HG02852 (cell line): ENCODE measurements around the gene BNIP2.
"Not testable (repeated sequence)": the region's sequence is repeated elsewhere in the genome, so short reads cannot be mapped to it uniquely, and the experiment has no call there.

Experiments used
- ATAC-seq: cut with Tn5 transposase; IDR thresholded peaks from one replicate; pipeline ENCODE4 v1.9.1; 2021; ENCODE audit warnings: mild to moderate bottlenecking, moderate library complexity; ENCODE audit not compliant: unreplicated experiment

The BNIP2 gene

DNA sequence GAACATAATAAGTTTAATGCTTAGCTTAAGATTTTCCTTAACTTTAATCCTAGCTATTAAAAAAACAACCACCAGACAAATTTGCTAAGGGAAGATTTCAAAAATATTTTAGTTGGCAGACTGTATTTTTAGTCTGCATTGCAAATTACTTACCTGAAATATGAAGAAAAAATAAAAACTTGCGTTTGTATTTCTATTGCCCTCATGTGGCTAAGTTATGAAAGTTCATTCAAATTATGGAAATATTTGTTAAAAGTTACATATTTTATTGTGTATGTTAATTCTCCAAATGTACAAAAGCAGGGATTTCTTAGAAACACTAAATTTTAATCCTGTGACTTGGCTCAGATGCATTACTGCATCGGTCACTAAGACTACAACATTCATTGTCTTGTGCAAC lies 46.8 kb downstream of the BNIP2 start:
- no peak for ATAC-seq

DNA sequence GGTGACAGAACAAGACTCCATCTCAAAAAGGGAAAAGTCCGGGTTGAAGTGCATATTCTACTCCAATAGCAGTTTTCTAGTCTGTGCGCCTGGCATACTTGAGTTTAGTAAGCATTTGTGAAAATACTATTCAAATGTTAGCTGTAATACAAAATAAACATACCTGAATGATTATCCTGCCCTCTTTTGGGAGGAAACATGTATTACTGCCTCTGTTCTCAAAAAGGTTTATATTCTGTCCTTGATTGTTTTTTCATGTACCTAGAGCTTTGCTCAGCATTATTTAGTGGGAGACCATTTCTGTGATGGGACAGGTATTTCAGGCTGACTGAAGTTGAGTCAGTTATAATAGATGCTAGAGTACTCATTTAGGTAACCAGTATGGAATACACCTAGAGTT lies 51.6 kb downstream of the BNIP2 start:
- not testable (repeated sequence) for ATAC-seq

DNA sequence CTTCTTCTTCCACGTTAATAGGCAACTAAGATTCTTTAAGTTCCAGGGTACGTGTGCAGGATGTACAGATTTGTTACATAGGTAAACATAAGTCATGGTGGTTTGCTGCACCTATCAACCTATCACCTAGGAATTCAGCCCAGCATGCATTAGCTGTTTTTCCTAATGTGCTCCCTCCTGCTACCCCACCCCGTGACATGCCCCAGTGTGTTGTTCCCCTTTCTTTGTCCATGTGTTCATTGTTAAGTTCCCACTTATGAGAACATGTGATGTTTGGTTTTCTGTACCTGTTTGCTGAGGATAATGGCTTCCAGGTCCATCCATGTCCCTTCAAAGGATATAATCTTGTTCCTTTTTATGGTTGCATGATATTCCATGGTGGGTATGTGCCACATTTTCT lies 52.9 kb downstream of the BNIP2 start:
- no peak for ATAC-seq

DNA sequence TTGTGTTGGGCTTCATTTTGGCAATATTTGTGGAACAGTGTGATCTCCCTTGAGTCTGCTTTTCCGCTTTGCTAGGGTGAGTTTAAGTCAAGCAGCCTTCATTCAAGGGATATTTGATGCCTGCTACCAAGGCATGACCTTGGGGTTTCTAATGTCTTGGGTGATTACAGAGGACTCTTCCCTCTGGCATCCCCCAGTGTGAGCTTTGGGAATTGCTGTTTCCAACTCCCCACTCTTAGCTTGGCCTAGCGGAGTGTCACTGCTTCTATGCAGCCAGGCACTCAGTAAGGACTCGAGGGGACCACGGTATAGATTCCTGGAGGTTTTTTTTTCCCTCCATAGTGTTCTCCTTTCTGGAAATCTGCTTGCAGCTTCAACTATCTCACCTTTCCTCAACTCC lies 56.4 kb downstream of the BNIP2 start:
- no peak for ATAC-seq

DNA sequence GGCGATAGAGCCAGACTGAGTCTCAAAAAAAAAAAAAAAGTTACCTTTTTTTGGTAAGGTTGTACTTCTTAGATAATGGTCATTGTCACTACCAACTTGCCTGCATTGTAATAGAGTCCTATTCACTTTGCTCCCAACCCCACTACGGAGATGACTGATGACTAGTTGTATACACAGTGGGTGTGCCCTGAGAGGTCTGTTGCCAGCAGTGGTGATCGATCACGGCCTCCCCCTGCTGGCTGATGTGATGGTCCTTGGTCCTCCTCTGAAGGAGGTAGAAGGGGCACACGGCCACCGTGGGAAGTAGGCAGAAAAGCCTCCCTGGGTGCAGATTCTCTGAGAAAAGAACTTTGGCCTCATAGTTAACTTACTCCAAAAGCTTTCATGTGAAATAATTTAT lies 66.8 kb downstream of the BNIP2 start:
- ATAC-seq: no peak

DNA sequence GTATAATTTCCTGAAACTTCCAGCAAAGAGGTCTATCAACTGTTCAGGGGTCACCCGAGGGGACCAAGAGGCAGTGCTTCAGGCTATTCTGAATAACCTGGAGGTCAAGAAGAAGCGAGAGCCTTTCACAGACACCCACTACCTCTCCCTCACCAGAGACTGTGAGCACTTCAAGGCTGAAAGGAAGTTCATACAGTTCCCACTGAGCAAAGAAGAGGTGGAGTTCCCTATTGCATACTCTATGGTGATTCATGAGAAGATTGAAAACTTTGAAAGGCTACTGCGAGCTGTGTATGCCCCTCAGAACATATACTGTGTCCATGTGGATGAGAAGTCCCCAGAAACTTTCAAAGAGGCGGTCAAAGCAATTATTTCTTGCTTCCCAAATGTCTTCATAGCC lies 70.7 kb downstream of the BNIP2 start:
- ATAC-seq: no peak

DNA sequence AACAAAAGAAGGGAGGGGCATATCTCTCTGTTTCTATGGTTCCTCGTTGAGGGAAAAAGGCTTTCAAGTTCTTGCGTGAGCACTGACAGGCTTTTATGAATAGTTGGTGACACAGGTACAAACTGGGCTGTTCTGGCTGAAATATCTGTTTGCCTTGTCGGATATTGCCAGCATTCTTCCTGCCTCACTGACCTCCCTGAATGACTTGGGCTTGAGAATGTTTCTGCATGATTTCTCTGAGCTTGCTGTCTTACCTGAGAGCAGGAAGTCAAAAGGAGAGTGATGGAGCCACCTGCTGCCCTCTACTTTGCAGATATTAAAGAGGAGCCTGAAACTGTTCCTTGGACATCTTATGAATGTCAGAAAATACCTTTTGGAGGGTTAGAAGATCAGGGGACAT lies 72.7 kb downstream of the BNIP2 start:
- no peak for ATAC-seq

DNA sequence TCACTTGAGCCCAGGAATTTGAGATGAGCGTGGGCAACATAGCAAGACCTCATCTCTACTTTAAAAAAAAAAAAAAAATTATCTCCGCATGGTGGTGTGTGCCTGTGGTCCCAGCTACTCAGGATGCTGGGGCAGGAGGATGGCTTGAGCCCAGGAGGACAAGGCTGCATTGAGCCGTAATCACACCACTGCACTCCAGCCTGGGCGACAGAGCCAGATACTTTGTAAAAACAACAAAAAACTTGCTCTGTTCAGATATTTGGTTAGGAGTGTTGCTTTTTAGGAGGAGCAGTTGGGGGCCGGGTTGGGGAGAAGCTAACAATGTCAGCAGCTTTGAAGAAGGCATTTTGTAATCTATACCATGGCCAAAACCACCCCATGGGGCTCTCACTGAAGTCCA lies 73.5 kb downstream of the BNIP2 start:
- no peak for ATAC-seq

DNA sequence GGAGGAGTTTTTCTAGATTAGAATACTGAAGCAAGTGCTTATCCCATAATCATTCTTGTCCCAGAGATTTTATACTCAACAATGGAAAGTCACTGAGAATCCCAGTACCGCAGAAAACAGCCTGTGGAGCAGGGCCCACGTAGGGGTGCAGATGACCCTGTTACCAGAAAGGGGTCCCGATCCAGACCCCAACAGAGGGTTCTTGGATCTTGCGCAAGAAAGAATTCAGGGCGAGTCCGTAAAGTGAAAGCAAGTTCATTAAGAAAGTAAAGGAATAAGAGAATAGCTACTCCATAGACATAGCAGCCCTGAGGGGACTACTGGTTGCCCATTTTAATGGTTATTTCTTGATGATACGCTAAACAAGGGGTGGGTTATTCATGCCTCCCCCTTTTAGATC lies 75.0 kb downstream of the BNIP2 start:
- no peak for ATAC-seq

DNA sequence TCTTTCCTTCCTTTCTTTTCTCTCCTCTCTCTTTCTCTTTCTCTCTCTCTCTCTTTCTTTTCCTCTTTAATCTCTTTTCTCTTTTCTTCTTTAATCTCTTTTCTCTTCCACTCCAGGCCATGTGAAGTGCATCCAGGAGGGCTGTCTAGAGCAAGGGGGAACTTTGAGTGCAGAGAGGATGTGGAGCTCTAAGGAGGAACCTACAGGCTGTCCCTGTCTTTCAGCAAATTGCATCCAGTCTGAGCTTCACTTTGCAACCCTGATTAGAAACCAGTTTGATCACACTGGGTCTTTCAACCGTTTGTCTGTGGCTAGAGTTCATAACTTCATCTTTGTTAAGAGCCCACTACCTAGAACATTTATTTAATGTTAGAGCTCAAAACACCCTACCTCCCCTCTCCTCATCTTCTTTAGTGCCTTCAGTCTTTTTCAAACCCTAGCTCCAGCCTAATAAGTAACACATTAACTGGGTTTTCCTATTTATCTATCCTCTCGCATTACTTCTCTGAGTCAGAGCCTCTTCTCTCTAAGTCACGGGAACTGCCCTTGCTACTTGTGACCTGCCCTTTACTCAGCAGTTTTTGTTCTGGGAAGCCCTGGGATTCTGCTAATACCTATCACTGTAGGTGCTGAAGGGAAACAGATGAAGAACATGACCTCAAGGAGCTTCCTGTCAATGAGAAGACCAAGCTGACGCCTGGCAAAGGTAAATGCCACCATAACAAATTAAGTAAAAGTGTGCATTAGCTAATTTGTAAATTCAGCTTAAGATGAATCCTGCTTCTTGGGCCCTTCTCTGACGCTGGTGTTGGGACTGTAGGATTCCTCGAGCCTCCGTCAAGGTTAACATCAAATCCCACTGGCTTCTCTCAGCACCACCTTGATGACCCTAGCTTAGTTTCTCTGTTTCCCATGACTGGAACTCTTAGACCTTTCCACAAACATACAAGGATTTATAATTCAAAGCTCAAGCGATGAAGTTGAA lies 77.6 kb downstream of the BNIP2 start, which contains the start of gene GCNT3:
Gene GCNT3, plus strand, starts transcription at position 508 of the 985 bp plus-strand sequence. CDS start 6,456 bp downstream, outside the sequence.
- no peak for ATAC-seq

DNA sequence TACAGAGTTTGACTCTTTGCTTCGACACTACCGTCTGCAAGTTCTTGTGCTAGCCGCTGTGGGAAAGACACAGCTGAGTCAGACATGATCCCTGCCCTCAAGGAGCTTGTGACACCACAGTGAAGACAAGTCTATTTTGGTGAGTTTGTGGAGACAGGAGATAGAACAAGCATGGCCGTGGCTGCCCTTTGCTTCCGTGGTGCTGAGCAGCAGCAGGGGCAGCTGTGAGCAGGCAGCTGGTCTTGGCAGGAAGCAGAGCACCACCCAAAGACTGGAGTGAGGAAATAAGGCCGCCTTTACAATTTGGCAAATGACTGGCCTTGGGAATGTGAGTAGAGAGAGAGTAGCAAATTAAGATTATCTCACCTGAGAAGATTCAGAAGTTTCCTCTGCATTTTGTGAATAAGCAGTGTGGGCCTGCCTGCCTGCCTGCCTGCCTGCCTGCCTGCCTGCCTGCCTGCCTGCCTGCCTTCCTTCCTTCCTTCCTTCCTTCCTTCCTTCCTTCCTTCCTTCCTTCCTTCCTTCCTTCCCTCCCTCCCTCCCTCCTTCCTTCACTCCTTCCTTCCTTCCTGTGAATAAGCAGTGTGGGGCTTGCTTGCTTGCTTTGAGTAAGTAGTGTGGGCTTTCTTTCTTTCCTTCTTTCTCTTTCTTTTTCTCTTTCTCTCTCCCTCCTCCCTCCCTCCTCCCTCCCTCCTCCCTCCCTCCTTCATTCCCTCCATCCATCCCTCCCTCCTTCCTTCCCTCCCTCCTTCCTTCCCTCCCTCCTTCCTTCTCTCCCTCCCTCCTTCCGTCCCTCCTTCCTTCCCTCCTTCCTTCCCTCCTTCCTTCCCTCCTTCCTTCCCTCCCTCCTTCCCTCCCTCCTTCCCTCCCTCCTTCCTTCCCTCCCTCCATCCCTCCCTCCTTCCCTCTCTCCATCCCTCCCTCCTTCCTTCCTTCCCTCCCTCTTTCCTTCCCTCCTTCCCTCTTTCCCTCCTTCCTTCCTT lies 79.1 kb downstream of the BNIP2 start:
- ATAC-seq: no peak
